Measurements from ENCODE around the gene LRRC40.

DNA sequence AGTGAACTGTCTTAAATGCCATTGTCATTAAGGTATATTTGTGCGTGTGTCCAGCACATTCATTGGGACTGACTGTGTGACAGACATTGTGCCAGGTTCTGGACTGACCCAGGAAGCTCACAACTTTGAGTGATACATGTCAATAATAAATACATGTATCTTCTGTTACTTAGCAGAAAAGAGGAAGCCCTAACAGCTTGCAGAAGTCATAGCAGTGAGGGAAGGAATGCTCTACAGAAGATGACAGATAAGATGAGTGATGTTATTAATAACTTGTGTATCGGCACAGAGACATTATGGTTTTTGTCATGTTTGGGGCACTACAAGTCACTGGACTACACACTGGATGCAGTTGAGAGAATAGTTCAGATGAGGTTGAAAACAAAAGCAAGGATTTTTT lies 14.6 kb upstream of the LRRC40 start:
- TF ChIP-seq, protein P1, sequence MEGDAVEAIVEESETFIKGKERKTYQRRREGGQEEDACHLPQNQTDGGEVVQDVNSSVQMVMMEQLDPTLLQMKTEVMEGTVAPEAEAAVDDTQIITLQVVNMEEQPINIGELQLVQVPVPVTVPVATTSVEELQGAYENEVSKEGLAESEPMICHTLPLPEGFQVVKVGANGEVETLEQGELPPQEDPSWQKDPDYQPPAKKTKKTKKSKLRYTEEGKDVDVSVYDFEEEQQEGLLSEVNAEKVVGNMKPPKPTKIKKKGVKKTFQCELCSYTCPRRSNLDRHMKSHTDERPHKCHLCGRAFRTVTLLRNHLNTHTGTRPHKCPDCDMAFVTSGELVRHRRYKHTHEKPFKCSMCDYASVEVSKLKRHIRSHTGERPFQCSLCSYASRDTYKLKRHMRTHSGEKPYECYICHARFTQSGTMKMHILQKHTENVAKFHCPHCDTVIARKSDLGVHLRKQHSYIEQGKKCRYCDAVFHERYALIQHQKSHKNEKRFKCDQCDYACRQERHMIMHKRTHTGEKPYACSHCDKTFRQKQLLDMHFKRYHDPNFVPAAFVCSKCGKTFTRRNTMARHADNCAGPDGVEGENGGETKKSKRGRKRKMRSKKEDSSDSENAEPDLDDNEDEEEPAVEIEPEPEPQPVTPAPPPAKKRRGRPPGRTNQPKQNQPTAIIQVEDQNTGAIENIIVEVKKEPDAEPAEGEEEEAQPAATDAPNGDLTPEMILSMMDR (IDR thresholded peaks at IDR 0.05), result no peak
- no peak for TF ChIP-seq POLR2A (IDR thresholded peaks at IDR 0.05)
- no peak for TF ChIP-seq POLR2AphosphoS5 (IDR thresholded peaks at IDR 0.05)
- no peak for TF ChIP-seq EP300 (IDR thresholded peaks at IDR 0.05)
